IMR-90 (cell line): ENCODE results near the gene AP4M1. TPM values are rescaled to one million over a fixed set of nuclear protein-coding genes. Genes with fewer than 3 reads are reported as not detected.

ENCODE experiments used
- ATAC-seq: fragments of 200-7000 bp; cut with Tn5 transposase; 2 replicates; pipeline ENCODE4 v1.9.1; 2020; ENCODE audit warnings: low read depth, mild to moderate bottlenecking, moderate library complexity
- BruUV-seq: library from RNA; stranded (reverse); fragments of 400-500 nt; replicated peaks from 2 replicates; lab custom pipeline; 2021; lab: Mats Ljungman, UMichigan
- CTCF ChIA-PET: fragments of 300-600 bp; formaldehyde crosslinking; extraction: SDS; loops from one replicate; lab custom pipeline; 2021; ENCODE audit warnings: antibody characterized with exemption; lab: Yijun Ruan, JAX
- POLR2A ChIA-PET: fragments of 300-600 bp; sonication (Branson Sonifier 250); formaldehyde crosslinking; loops from one replicate; lab custom pipeline; 2022; ENCODE audit warnings: antibody characterized with exemption; ENCODE audit not compliant: unreplicated experiment; lab: Charles Lee
- DNase-seq: peaks from one replicate; pipeline ENCODE4 v3.0.0; 2013
- H2AFZ ChIP-seq: replicated peaks from 2 replicates; pipeline ENCODE3; 2013; ENCODE audit warnings: low read length, mild to moderate bottlenecking; ENCODE audit not compliant: poor library complexity
- H2AK5ac ChIP-seq: 2 replicates; pipeline ENCODE4 v1.6.1; 2013; ENCODE audit warnings: low read depth, low read length, inconsistent platforms
- H2AK9ac ChIP-seq: replicated peaks from 2 replicates; pipeline ENCODE3; 2013; ENCODE audit warnings: mild to moderate bottlenecking, low read depth, low read length, moderate library complexity; ENCODE audit not compliant: poor library complexity
- H2BK120ac ChIP-seq: 2 replicates; pipeline ENCODE4 v1.6.1; 2013; ENCODE audit warnings: low read depth, low read length, inconsistent platforms
- H2BK15ac ChIP-seq: 3 replicates; pipeline ENCODE4 v1.6.1; 2013; ENCODE audit warnings: low read depth, low read length, inconsistent platforms
- H2BK20ac ChIP-seq: 2 replicates; pipeline ENCODE4 v1.6.1; 2013; ENCODE audit warnings: low read depth, mild to moderate bottlenecking, inconsistent platforms, low read length, moderate library complexity
- H2BK5ac ChIP-seq: 2 replicates; pipeline ENCODE4 v1.6.1; 2013; ENCODE audit warnings: mild to moderate bottlenecking, low read depth, low read length, inconsistent platforms; ENCODE audit not compliant: poor library complexity, severe bottlenecking
- H3K14ac ChIP-seq: replicated peaks from 2 replicates; pipeline ENCODE4 v1.6.1; 2013; ENCODE audit warnings: low read depth, low read length, inconsistent platforms
- H3K18ac ChIP-seq: 2 replicates; pipeline ENCODE4 v1.6.1; 2013; ENCODE audit warnings: low read depth, low read length, control low read depth
- H3K23ac ChIP-seq: 2 replicates; pipeline ENCODE4 v1.6.1; 2013; ENCODE audit warnings: low read depth, low read length, inconsistent platforms
- H3K27ac ChIP-seq: 2 replicates; pipeline ENCODE4 v1.5.1; 2013; ENCODE audit warnings: mild to moderate bottlenecking, control low read depth, low read length; ENCODE audit not compliant: insufficient read depth
- H3K27me3 ChIP-seq: 2 replicates; pipeline ENCODE4 v1.6.1; 2013; ENCODE audit warnings: low read length; ENCODE audit not compliant: control insufficient read depth, insufficient read depth
- H3K36me3 ChIP-seq: 2 replicates; pipeline ENCODE4 v1.6.1; 2013; ENCODE audit warnings: low read length, mixed read lengths; ENCODE audit not compliant: control insufficient read depth, insufficient read depth
- H3K4ac ChIP-seq: 2 replicates; pipeline ENCODE4 v1.6.1; 2013; ENCODE audit warnings: low read depth, low read length, inconsistent platforms
- H3K4me1 ChIP-seq: 2 replicates; pipeline ENCODE4 v1.6.1; 2013; ENCODE audit warnings: low read length, mixed read lengths; ENCODE audit not compliant: control insufficient read depth, insufficient read depth
- H3K4me2 ChIP-seq: 2 replicates; pipeline ENCODE4 v1.6.1; 2013; ENCODE audit warnings: low read depth, mild to moderate bottlenecking, control low read depth, low read length, moderate library complexity
- H3K4me3 ChIP-seq: 2 replicates; pipeline ENCODE4 v1.5.1; 2013; ENCODE audit warnings: low read depth, mild to moderate bottlenecking, control low read depth, low read length, moderate library complexity; ENCODE audit not compliant: insufficient read depth
- H3K56ac ChIP-seq: 2 replicates; pipeline ENCODE4 v1.6.1; 2013; ENCODE audit warnings: low read length, inconsistent platforms; ENCODE audit not compliant: insufficient read depth; ENCODE audit errors: extremely low read depth
- H3K79me1 ChIP-seq, 2 experiments: 2 replicates each; pipeline ENCODE4 v1.6.1; 2013; ENCODE audit warnings: low read length in 2 of 2, inconsistent platforms in 1 of 2, low read depth in 1 of 2
- H3K9ac ChIP-seq: 2 replicates; pipeline ENCODE4 v1.6.1; 2013; ENCODE audit warnings: low read depth, low read length, control low read depth
- H3K9me1 ChIP-seq: 2 replicates; pipeline ENCODE4 v1.6.1; 2013; ENCODE audit warnings: low read length, inconsistent platforms; ENCODE audit not compliant: insufficient read depth
- H3K9me3 ChIP-seq: 2 replicates; pipeline ENCODE4 v1.6.1; 2013; ENCODE audit warnings: low read length; ENCODE audit not compliant: control insufficient read depth, insufficient read depth
- H4K20me1 ChIP-seq: 2 replicates; pipeline ENCODE4 v1.6.1; 2013; ENCODE audit warnings: low read length, inconsistent platforms; ENCODE audit not compliant: insufficient read depth
- H4K5ac ChIP-seq: 2 replicates; pipeline ENCODE4 v1.6.1; 2013; ENCODE audit warnings: mild to moderate bottlenecking, low read depth, low read length, control low read depth
- H4K8ac ChIP-seq, 2 experiments: 2 replicates each; pipeline ENCODE4 v1.6.1; 2013; ENCODE audit warnings: low read depth in 2 of 2, low read length in 2 of 2, control low read depth in 1 of 2, inconsistent platforms in 1 of 2
- H4K91ac ChIP-seq: 2 replicates; pipeline ENCODE4 v1.6.1; 2013; ENCODE audit warnings: low read depth, low read length, inconsistent platforms; ENCODE audit not compliant: insufficient read depth
- CEBPB ChIP-seq: IDR thresholded peaks from 2 replicates; pipeline ENCODE4 v1.6.1; 2012; ENCODE audit warnings: low read depth, low read length, improper control_type of control experiment
- CHD1 ChIP-seq: IDR thresholded peaks from 2 replicates; pipeline ENCODE4 v1.6.1; 2012; ENCODE audit warnings: low read depth, low read length, improper control_type of control experiment
- CTCF ChIP-seq: conservative IDR thresholded peaks from 2 replicates; pipeline ENCODE4 v1.5.1; 2012; ENCODE audit warnings: mild to moderate bottlenecking, low read depth, low read length, improper control_type of control experiment
- ELK1 ChIP-seq: fragments of 150-350 bp; IDR thresholded peaks from 2 replicates; pipeline ENCODE4 v1.6.1; 2016; ENCODE audit warnings: low read depth, mild to moderate bottlenecking, low read length, moderate library complexity, borderline replicate concordance
- FOS ChIP-seq: fragments of 150-350 bp; IDR thresholded peaks from 2 replicates; pipeline ENCODE4 v1.6.1; 2016; ENCODE audit warnings: low read depth, low read length
- MAFK ChIP-seq: IDR thresholded peaks from 2 replicates; pipeline ENCODE4 v1.6.1; 2012; ENCODE audit warnings: low read depth, low read length, improper control_type of control experiment
- MAZ ChIP-seq: IDR thresholded peaks from 2 replicates; pipeline ENCODE4 v1.6.1; 2012; ENCODE audit warnings: low read depth, mild to moderate bottlenecking, low read length, improper control_type of control experiment, moderate library complexity, borderline replicate concordance
- MXI1 ChIP-seq: IDR thresholded peaks from 2 replicates; pipeline ENCODE4 v1.6.1; 2012; ENCODE audit warnings: low read depth, mild to moderate bottlenecking, low read length, moderate library complexity, borderline replicate concordance
- NFE2L2 ChIP-seq: fragments of 150-350 bp; IDR thresholded peaks from 2 replicates; pipeline ENCODE4 v1.6.1; 2016; ENCODE audit warnings: low read depth, mild to moderate bottlenecking, low read length
- RAD21 ChIP-seq: IDR thresholded peaks from 2 replicates; pipeline ENCODE4 v1.6.1; 2012; ENCODE audit warnings: low read length, improper control_type of control experiment
- RCOR1 ChIP-seq: IDR thresholded peaks from 2 replicates; pipeline ENCODE4 v1.6.1; 2012; ENCODE audit warnings: mild to moderate bottlenecking, low read length, improper control_type of control experiment; ENCODE audit not compliant: insufficient replicate concordance
- RFX5 ChIP-seq: IDR thresholded peaks from 2 replicates; pipeline ENCODE4 v1.8.0; 2012; ENCODE audit warnings: low read depth, mild to moderate bottlenecking, low read length, moderate library complexity
- SMC3 ChIP-seq: fragments of 150-350 bp; IDR thresholded peaks from 2 replicates; pipeline ENCODE4 v1.6.1; 2016; ENCODE audit warnings: low read depth, mild to moderate bottlenecking, antibody characterized with exemption, low read length, moderate library complexity
- USF2 ChIP-seq: fragments of 150-350 bp; IDR thresholded peaks from 2 replicates; pipeline ENCODE4 v1.6.1; 2017; ENCODE audit warnings: mild to moderate bottlenecking, antibody characterized with exemption, low read length, low read depth
- WGBS, 2 experiments: methylation state at CpG; one replicate each; pipeline versions ENCODE4 v1.1.5 to v1.1.7; 2013; ENCODE audit warnings: missing lambda C conversion rate in 2 of 2; ENCODE audit not compliant: insufficient read length in 1 of 2; ENCODE audit errors: extremely low coverage in 2 of 2; 5-methylcytosine and 5-hydroxymethylcytosine counted together
- dilution Hi-C: fragments of 300-500 bp; cut with HindIII; formaldehyde crosslinking; loops from one replicate; pipeline ENCODE4 v1.14.3; 2018; ENCODE audit warnings: low sequenced_read_pairs; ENCODE audit not compliant: unreplicated experiment
- in situ Hi-C: fragments of 300-500 bp; cut with MboI; formaldehyde crosslinking; loops from 3 replicates; pipeline ENCODE4 v1.14.3; 2019; ENCODE audit warnings: low sequenced_read_pairs, inconsistent platforms, mixed read lengths
- intact Hi-C: fragments of 100-400 bp; cut with micrococcal nuclease; formaldehyde crosslinking; loops from 2 replicates; pipeline ENCODE4 v1.10.0; 2022
- polyA plus RNA-seq, 3 experiments: library from polyadenylated mRNA; depleted of rRNA; stranded (reverse); fragments of >200 nt; gene quantifications; 2 replicates each; pipeline ENCODE4 v1.2.3, GENCODE V29; 2012; ENCODE audit warnings: low replicate concordance in 1 of 3
- total RNA-seq: library from RNA; depleted of rRNA; stranded (reverse); fragments of >200 nt; gene quantifications from 2 replicates; pipeline ENCODE4 v1.2.3, GENCODE V29; 2012

Gene AP4M1
- total and polyA plus RNA-seq, 2 of the 4 experiments (the other 2 are of a cell fraction) = 21.1 to 21.4 TPM

- Histone ChIP-seq H2AK9ac (no peak overlapping the region), H4K91ac (no peak overlapping the region), H3K56ac (no peak overlapping the region), H3K4ac (no peak overlapping the region), H3K9ac (no peak overlapping the region), H2BK120ac (no peak overlapping the region), H3K14ac (no peak overlapping the region), H4K5ac (no peak overlapping the region), H3K4me1 (no peaks in the 10 kb centered on the region), H3K4me3 (no peak overlapping the region), H3K4me2 (no peak overlapping the region), H3K9me1 (no peaks in the 10 kb centered on the region), H3K27me3 (no peaks in the 10 kb centered on the region), H2BK20ac (no peak overlapping the region), H3K23ac (no peak overlapping the region), H3K18ac (no peak overlapping the region), H3K36me3 (peaks cover 44% of the 10 kb centered on the region), H2BK15ac (no peak overlapping the region), H4K8ac (no peak overlapping the region), H2AFZ (no peak overlapping the region), H2AK5ac (no peak overlapping the region), H3K27ac (no peak overlapping the region), H4K20me1 (no peaks in the 10 kb centered on the region), H3K79me1 (peaks cover under 1 to 4% of the 10 kb centered on the region in 2 experiments; a peak in 2 of 4 replicates), H2BK5ac (no peak overlapping the region), H3K9me3 (peaks cover 2% of the 10 kb centered on the region)
- ChIA-PET CTCF (interaction anchor here (0.6 kb wide), 1 partner anchor 20 kb away, joined by 9 read pairs; no protein-coding TSS in a partner anchor), POLR2A (no interaction called here)
- intact Hi-C loops (loop anchor here (10.0 kb wide), 1 partner anchor 134 kb away; the partner anchor contains the start of gene GJC3), dilution Hi-C loops (no loop called here), in situ Hi-C loops (loop anchor here (10.0 kb wide), 1 partner anchor 144 kb away; the partner anchor contains the start of gene TRIM4)
- no peak for DNase-seq
- TF ChIP-seq MXI1 = no peak
- TF ChIP-seq MAFK = no peak
- no peak for TF ChIP-seq ELK1
- no peak for TF ChIP-seq RAD21
- no peak for TF ChIP-seq MAZ
- no peak for TF ChIP-seq RCOR1
- TF ChIP-seq USF2 = no peak
- TF ChIP-seq FOS = no peak
- TF ChIP-seq NFE2L2 = no peak
- no peak for TF ChIP-seq CTCF
- no peak for TF ChIP-seq CEBPB
- TF ChIP-seq SMC3 = no peak
- TF ChIP-seq CHD1 = no peak
- TF ChIP-seq RFX5 = no peak
- 77% methylated on average over 3 of the region's 5 CpGs; no CpG with 5 or more reads in 1 of the 2 experiments for WGBS, 2 experiments
- BruUV-seq = no TSS peak
- no peak for ATAC-seq
Measured at GRCh38 chr7:100059251-100059739, 42.1 kb upstream of the AP4M1 start.
